ENCODE results near the gene PRKAR1B.
A peak's percentile ranks its signal among the peaks of the same experiment; 100 is the strongest.
"Not testable (repeated sequence)": the region's sequence is repeated elsewhere in the genome, so short reads cannot be mapped to it uniquely, and the experiment has no call there.

The PRKAR1B gene

GRCh38 chr7:618539-619367 lies 108.3 kb downstream of the PRKAR1B start:
- no peak for DNase-seq

GRCh38 chr7:617614-618538 lies 109.2 kb downstream of the PRKAR1B start:
- no peak for DNase-seq

- DNase-seq, result no peak
Observed at GRCh38 chr7:613442-614140, 113.5 kb downstream of the PRKAR1B start.

GRCh38 chr7:611837-612236 lies 115.2 kb downstream of the PRKAR1B start:
- not testable (repeated sequence) for DNase-seq

GRCh38 chr7:611281-611810 lies 115.7 kb downstream of the PRKAR1B start:
- no peak for DNase-seq

GRCh38 chr7:610531-611280 lies 116.4 kb downstream of the PRKAR1B start:
- DNase-seq, result no peak

GRCh38 chr7:610141-610530 lies 116.9 kb downstream of the PRKAR1B start:
- no peak for DNase-seq

- DNase-seq, result no peak
Observed at GRCh38 chr7:609365-609764, 117.7 kb downstream of the PRKAR1B start.

GRCh38 chr7:608954-609353 lies 118.1 kb downstream of the PRKAR1B start:
- no peak for DNase-seq

- no peak for DNase-seq
Observed at GRCh38 chr7:608361-608760, 118.7 kb downstream of the PRKAR1B start.

GRCh38 chr7:607938-608337 lies 119.1 kb downstream of the PRKAR1B start:
- DNase-seq, result no peak

- DNase-seq, result no peak
Observed at GRCh38 chr7:605661-606450, 121.2 kb downstream of the PRKAR1B start.

- DNase-seq, result no peak
Observed at GRCh38 chr7:604884-605531, 122.1 kb downstream of the PRKAR1B start.

GRCh38 chr7:604001-604883 lies 122.8 kb downstream of the PRKAR1B start:
- DNase-seq, result peak; percentile 90

GRCh38 chr7:603152-603951 lies 123.7 kb downstream of the PRKAR1B start:
- DNase-seq, result no peak

GRCh38 chr7:602341-603141 lies 124.5 kb downstream of the PRKAR1B start:
- peak; percentile 82 for DNase-seq

- DNase-seq, result peak; percentile 83
Observed at GRCh38 chr7:601595-602340, 125.3 kb downstream of the PRKAR1B start.

Data from activated CD4-positive, CD25-positive, alpha-beta regulatory T cell treated with anti-CD3 and anti-CD28 coated beads, Interleukin-2, amount 50 U/mL, for 72 hours (primary cell).